PFSK-1 (cell line): ENCODE measurements around the gene NAV2.

ENCODE experiments used
- POLR2AphosphoS5 ChIP-seq: IDR thresholded peaks from 2 replicates; pipeline ENCODE4 v1.6.1; 2012; ENCODE audit warnings: low read depth, mild to moderate bottlenecking, control low read depth, low read length, moderate library complexity
- SIN3A ChIP-seq: IDR thresholded peaks from 2 replicates; pipeline ENCODE4 v1.6.1; 2012; ENCODE audit warnings: mild to moderate bottlenecking, low read length, moderate library complexity, borderline replicate concordance; ENCODE audit not compliant: insufficient read depth
- TAF1 ChIP-seq: IDR thresholded peaks from 2 replicates; pipeline ENCODE4 v1.6.1; 2012; ENCODE audit warnings: low read length, control low read depth, borderline replicate concordance; ENCODE audit not compliant: insufficient read depth
- TF ChIP-seq, protein P1 (sequence below), 2 experiments: IDR thresholded peaks; 2 replicates each; pipeline versions ENCODE4 v1.6.1 to v1.8.0; 2011 to 2012; ENCODE audit warnings: low read depth in 2 of 2, low read length in 2 of 2, control low read depth in 1 of 2, inconsistent platforms in 1 of 2, mild to moderate bottlenecking in 1 of 2, moderate library complexity in 1 of 2; ENCODE audit not compliant: insufficient read depth in 1 of 2

DNA sequence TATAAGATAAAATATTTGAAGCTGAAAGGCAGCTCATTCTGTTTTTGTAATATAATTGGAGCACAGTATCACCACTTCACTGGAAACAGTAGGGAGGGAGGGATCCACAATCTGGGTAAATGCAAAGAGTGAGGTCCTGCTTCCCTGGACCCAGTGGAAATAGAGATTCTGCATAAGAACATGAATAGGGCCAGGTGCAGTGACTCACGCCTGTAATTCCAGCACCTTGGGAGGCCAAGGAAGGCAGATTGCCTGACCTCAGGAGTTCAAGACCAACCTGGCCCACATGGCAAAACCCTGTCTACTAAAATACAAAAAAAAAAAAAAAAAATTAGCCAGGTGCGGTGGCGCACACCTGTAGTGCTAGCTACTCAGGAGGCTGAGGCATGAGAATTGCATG lies 303.9 kb downstream of the NAV2 start:
- TF ChIP-seq, protein P1, sequence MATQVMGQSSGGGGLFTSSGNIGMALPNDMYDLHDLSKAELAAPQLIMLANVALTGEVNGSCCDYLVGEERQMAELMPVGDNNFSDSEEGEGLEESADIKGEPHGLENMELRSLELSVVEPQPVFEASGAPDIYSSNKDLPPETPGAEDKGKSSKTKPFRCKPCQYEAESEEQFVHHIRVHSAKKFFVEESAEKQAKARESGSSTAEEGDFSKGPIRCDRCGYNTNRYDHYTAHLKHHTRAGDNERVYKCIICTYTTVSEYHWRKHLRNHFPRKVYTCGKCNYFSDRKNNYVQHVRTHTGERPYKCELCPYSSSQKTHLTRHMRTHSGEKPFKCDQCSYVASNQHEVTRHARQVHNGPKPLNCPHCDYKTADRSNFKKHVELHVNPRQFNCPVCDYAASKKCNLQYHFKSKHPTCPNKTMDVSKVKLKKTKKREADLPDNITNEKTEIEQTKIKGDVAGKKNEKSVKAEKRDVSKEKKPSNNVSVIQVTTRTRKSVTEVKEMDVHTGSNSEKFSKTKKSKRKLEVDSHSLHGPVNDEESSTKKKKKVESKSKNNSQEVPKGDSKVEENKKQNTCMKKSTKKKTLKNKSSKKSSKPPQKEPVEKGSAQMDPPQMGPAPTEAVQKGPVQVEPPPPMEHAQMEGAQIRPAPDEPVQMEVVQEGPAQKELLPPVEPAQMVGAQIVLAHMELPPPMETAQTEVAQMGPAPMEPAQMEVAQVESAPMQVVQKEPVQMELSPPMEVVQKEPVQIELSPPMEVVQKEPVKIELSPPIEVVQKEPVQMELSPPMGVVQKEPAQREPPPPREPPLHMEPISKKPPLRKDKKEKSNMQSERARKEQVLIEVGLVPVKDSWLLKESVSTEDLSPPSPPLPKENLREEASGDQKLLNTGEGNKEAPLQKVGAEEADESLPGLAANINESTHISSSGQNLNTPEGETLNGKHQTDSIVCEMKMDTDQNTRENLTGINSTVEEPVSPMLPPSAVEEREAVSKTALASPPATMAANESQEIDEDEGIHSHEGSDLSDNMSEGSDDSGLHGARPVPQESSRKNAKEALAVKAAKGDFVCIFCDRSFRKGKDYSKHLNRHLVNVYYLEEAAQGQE (IDR thresholded peaks at IDR 0.05; ENCODE audit: insufficient read depth in 1 of 2, low read depth in 2 of 2, low read length in 2 of 2), result no peak
- TF ChIP-seq POLR2AphosphoS5, result no peak
- no peak for TF ChIP-seq TAF1
- no peak for TF ChIP-seq SIN3A
